ENCODE results near the gene EYS.
"Not testable (repeated sequence)": the region's sequence is repeated elsewhere in the genome, so short reads cannot be mapped to it uniquely, and the experiment has no call there.

Gene EYS

DNA sequence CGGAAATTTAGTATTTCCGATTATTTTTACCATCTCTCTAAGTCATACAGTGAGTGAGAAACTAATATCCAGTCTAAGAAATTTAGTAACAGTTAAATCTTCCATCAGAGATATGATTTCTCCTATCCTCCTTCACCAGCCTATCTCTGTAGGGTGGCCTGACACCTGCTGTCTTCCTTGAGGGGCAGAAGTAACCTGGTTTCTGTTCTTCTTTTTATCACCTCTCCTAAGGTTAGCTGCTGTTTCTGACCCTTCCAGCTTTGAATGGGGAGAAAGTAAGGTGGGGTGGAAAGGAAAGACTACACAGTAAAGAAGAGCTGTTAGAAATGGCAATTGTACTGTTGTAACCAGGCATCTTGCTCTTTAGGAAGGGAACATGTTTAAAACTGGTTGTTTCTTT is 1623.8 kb downstream of the EYS start:
- no peak for DNase-seq

DNA sequence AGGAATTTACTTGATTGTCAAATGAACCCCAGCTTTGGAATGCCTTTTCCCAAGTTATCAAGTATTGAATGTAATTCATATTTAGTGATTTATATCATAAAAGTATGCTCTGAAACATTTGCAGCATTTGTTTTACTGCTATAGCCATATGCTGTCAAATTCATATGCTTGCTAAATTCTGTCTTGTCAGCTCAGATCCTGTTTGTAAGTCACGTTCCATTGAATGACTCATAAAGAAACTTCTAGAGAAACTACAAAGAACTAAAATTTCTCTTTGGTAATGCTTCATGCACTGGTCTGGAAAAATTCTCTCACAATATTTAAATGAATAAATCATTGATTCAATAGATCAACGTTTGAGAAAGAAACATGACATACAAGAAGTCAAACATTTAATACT is 1625.6 kb downstream of the EYS start:
- DNase-seq, result no peak

DNA sequence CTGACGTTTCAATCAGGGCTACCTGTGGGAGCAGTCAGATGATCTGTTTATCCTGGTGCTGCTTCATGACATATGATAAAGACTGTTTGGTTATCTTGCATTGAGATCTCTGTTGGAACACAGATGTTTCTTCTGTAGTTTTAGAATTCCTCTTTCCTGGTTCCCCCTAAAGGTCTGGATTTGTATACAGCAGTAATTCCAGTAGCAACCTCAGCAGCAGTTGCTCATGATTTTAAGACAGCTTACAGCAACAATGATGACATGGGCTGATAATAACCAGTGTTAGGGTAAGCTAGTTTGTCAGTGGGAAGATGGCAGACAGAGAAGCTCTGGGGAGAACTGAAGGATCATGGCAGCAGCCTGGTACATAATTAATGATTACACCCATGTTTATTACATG is 1632.0 kb downstream of the EYS start:
- no peak for DNase-seq

DNA sequence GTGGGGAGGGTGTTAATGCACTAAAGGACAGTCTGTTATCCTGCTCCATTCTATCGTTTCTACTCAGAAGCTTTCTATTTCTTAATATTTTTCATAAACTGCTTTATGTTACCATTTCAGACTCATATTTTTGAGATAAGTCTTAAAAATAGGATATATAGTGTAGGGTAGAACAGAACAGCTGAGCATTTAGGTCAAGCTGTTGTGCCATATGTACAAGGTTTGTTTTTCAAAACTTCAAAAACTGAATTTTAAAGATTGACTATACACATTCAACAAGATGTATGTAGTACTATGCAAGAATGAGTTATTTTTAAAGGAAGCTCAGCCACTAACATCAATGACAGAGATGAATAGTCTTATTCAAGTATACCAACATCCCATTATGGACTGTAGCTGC is 1634.3 kb downstream of the EYS start:
- DNase-seq, result no peak

DNA sequence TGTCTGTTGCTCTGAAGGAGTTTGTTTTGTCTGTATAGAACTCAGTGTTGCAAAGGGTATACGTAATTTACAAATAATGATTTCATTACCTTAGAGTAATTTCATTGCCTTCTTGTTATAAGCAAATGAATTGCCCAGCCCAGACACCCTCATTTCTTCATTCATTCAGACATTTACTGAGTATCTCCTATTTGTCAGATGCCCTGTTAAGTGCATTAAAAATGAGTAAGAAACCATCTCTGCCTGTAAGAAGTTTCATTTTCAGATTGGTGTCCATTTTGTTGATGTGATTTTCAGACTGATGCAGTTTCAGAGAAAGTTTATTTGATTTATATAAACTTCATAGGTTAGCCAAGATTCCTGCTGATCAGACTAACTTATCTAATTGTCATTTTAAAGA is 1642.1 kb downstream of the EYS start:
- DNase-seq, result no peak

DNA sequence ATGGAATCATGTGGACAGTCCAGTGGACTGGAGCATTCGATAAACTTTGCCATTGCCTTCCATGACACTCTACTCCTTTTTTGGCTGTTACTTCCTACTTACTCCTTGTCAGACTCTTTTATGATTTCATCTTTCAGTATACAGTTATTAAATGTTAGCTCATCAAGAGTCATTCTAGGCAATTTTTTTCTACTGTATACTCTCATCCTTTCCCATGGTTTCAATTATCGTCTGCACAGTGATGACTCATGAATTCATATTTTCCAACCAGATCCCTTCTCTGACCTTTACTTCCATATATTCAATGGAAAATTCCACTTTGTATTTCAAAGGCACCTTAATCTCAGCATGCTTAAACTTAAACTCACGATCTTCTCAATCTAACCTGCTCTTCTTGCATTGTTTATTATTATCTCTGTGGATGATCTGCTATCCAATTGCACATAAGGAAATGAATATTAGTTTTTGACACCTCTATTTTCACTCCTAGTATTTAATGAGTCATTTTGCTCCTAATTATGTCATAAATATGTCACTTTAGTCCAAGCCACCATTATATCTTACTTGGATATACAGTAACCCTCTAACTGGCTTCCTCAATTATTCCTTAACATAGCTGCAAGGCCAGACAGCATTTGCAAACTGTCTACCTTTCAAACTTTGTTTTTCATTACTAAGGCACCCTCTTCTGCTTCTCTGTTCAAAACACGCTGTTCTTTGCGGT is 1643.9 kb downstream of the EYS start:
- DNase-seq, result no peak

DNA sequence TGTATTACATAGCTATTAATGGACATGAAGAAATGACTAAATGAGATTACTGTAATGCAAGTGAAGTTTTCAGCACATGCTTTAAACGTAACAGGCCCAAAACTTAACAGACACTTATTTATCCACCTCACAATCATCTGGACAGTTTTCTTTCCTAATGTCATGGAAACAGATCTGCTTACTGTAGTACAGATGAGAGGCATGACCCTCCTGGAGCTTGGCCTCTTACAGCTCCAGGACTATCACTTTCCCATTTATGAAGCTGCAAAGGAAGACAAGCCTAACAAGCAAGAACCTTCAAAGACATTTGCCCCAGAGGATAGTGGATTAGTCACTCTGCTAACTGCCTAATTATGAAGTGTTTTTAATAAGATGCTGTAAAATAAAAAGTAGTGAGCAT is 1652.2 kb downstream of the EYS start:
- DNase-seq, result no peak

DNA sequence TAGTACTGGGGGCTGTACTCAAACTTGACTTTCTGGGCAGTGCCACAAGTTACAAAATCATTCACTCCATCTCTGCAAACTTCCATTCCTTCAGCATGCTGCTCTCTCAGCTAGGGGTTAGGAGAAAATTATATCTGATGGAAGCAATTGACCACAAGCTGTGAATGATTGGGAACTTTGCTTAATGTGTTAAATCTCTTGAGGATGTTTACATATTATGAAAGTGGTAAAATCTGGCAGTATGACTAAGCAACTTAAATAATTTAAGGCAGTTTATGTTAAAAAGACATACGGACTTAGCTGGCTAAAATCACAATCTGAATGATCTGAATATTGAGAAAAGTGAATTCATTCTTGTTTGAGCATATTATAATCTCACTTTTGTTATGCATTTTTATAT is 1656.4 kb downstream of the EYS start:
- DNase-seq, result no peak

DNA sequence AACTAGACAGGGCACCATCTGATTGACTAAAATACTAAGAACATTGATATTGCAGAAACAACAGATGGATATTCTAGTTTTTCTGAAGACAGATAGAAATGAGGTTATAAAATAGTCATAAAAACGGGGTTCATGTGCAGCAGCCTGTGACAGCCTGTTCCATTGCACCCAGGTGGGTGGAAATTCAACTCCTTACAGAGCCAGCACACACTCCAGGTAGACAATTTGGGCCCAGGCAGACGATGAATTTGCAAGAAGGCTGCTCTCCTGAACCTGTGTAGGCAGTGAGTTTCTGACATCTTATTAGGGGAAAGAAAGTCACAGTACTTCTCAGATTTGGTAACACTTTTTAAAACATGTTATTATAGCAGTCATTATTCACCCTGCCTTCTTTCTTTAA is 1657.3 kb downstream of the EYS start:
- no peak for DNase-seq

DNA sequence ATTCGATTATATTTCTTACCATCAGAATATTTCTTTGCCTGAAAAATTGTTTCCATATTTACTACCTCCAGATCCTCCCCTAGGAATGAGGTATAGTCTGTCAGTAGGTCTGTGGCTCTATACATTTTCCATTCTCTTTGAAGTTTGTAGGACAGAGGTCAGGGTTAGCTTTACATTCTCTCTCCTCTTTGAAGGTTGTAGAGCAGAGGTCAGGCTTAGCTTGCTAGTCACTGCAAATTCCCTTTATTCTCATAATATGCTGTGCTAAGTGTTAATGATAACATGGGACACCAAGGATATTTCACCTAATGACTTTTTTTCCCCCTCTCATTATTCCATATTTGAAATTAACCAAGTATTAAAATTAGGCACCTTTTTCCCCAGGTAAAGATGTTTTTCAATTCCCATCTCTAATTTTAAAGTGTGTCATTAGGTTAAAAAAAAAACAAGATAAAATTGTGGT is 1660.2 kb downstream of the EYS start:
- no peak for DNase-seq

DNA sequence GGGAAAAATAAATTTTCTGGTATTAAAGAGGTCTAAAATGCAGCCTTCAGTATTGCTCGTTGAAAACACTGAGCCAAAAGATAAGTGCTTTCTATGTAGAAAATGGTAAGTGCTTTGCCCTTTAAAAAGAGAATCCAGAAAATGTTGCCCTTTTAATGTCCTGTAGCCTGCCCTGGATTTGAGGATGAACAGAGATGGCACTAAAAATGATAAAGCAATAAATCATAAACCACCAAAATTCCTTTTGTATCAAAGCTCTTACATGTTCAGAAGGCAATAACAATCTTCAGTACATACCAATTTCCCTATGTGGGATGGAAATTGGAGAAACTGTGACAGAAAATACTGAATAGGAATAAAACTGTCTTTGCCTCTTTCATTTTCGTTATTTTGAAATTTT is 1665.7 kb downstream of the EYS start:
- DNase-seq, result no peak

DNA sequence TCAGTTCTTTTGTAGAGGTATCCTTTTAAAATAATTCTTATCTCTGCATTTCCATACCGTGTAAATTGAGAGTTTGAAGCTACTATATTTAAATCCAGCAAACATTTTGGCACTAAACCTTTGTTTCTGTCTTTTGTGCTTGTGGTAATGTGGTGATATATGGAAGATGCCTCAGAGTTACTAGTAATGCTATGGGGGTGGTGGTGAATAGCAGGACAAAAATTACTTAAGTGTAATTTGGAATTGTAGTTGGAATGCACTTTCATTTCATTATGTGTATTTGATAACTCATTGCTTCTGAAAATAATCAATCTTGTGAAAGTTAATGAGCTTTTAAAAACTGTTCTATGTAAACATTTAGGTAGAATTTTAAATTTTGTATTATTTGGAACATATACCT is 1666.9 kb downstream of the EYS start:
- DNase-seq, result no peak

DNA sequence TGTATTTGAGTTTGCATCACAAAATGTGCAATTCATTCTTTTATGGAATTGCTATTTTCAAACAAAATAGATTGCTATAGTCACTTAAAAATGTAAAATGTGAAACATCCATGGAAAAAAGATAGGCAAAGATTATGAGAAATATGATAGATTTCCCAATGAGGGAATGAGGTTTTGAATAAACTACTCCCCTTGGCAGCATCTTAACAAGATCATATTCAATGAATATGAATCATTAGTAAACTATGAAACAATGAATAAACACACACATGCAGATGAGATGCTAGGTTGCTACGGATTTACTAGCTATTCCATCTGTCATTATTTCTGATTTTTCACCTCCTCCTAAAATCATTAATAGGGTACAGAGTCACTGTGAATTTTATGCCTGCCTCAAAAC is 1669.6 kb downstream of the EYS start:
- no peak for DNase-seq

DNA sequence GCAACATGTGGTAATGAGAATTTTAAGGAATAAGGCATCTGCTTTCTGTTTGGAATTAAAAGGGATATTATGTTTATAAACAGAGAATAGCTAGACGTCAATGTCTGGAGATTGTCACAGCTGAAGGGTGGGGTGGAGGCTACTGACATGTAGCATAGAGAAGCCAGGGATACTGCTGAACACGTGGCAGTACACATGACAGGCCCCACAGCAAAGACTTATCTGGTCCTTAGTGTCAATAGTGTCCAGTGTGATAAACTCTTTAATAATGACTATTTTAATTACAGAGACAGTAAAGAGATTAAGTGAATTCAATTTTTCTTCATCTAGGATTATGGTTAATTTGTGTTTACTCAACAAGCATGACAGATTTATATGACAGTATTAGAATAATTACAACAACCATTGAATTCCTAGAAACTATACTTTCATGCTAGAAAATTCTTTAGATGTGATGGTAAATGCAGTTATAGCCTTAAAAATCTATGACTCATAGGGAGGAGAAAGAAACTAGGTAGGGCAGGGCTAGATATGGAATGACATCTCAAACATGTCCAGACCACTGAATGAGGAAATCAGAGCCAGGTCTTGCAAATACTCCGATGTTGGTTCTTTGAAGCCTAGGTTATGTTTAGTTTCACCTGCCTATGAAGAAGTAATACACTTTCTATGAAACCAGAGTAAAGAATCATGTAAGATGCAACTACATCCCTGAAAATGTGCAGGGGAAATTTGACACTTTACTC is 1671.9 kb downstream of the EYS start:
- no peak for DNase-seq

DNA sequence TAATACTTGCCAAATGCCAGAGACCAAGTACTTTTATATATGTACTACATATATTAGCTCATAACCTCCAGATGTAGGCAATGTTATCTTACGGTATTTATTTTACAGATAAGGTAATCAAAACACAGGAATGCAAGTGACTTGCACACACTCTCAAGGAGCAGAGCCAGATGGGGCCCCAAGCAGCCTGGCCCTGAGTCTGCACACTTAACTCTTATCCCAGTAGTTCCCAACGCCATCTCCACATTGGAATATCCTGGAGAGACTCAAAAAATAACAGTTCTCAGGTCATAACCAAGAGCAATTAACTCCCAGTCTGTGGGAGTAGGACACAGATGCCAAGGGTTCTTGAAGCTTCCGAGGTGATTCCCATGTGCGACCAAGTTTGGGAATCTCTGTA is 1672.7 kb downstream of the EYS start:
- DNase-seq, result no peak

DNA sequence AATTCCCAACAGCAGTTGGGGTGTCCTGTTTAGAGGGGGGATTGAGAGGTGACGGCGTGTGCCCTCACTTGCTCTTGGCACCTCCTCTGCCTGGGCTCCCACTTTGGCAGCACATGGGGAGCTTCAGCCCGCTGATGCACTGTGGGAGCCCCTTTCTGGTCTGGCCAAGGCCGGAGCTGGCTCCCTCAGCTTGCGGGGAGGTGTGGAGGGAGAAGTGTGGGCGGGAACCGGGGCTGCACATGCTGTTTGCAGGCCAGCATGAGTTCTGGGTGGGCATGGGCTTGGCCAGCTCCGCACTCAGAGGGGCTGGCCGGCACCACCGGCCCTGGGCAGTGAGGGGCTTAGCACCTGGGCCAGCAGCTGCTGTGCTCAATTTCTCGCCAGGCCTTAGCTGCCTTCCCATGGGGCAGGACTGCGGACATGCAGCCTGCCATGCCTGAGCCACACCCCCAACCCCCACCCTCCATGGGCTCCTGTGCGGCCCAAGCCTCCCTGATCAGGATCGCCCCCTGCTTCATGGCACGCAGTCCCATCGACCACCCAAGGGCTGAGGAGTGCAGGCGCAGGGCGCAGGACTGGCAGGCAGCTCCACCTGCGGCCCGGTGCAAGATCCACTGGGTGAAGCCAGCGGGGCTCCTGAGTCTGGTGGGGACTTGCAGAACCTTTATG is 1675.9 kb downstream of the EYS start:
- DNase-seq, result not testable (repeated sequence)

DNA sequence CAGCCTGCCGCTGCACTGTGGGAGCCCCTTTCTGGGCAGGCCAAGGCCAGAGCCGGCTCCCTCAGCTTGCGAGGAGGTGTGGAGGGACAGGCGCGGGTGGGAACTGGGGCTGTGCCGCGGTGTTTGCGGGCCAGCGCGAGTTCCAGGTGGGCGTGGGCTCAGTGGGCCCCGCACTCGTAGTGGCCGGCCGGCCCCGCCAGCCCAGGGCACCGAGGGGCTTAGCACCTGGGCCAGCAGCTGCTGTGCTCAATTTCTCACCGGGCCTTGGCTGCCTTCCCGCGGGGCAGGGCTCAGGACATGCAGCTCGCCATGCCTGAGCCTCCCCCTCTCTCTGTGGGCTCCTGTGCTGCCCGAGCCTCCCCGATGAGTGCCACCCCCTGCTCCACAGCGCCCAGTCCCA is 1683.3 kb downstream of the EYS start:
- no peak for DNase-seq

DNA sequence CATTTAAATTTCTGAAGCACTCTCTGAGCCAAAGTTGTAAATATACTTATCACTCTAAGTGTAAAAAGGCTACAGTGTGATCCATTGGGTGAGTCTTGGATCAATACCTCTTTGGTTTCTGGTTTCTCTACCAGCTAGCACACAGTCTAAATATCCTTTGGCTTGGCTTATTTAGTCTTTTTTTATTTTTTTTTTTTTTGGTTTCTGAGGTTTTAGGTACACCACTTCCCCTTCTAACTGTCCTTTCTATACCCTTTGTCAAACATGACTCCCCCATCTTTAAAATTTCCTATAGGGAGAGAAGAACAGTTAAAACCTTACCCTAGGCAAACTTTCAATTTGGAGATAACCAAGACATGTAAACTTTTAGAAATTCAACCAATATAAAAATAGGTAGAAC is 1692.4 kb downstream of the EYS start:
- no peak for DNase-seq

DNA sequence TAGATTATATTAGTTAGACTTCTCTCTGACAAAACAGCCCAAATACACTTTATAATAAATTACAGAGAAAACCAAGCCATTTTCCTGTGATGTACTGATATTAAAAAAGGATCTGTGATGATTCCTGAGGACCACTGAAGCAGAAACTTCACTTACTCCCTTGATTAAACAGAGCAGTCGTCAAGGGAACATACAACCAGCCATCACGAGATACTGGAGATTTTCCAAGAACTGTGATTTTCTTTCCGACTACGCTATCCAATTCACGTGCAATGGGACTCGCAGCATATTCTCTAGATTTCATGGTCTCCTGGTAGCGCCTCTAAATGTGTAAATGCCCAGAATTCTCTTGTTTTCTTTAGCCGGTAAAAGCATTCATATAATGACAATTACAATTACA is 1694.0 kb downstream of the EYS start:
- DNase-seq, result no peak

DNA sequence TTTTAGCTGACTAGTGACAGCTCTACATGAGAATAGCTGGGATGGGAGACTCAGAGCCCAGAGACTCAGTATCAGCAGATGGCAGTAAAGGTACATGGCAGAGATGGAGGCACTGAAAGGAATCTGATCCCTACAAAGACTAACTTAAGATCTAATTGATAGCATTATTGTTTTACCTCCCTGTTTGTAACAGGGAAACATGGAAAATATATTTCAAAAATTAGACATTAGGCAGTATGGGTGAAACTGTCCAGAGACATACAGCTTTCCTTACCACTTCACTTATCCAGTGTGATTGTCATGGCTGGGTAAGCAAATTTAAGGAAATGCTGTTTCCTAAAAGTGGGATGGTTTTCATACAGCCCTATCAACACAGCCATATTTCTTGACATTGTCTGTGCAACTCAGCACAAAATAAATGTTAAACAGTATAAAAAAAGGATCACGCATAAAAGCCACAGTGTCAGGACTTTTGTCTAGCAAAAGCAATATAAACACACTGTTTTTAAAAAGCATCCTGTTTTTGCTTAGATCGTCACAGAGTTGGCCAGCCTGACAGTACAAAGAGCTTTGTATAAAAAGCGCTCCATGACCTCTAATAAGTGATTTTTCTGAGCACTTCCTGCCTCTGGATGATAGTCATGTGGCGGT is 1694.5 kb downstream of the EYS start:
- DNase-seq, result no peak

DNA sequence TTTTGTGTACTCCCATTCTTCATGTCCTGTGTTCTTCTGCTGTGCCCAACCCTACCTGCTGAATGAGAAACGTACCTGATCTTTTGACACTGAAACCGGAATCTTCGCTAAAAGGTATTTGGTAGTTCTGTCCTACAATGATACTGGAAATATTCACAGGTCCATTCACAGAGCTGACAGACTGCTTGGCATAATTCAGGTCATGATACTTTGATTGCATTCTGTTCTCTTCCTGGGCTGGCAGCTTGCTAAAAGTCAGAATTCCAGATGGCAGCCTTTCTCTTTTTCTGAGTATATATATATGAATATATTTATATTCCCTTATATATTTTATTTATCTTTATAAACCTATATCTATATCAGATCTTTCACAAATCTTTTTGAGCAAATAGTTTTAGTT is 1696.4 kb downstream of the EYS start:
- DNase-seq, result no peak

DNA sequence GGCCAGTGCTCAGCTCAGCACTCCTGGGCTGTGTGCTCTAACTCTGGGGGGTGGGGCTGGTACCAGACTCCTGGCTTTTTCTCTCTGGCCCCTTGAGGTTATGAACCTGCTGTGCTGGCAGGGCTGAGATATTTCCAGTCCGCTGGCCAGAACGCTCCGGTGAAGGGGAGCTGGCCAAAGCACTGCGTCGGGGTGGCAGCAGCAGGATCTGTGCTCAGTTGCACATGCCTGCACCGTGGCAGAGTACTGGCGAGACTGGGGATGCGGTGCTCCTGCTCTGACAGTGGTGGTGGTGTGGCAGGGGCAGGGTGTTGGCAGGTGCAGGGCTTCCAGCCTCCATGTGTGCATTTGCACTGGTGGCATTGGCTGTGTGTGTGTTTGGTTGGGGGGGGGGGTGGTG is 1697.0 kb downstream of the EYS start:
- DNase-seq, result no peak

DNA sequence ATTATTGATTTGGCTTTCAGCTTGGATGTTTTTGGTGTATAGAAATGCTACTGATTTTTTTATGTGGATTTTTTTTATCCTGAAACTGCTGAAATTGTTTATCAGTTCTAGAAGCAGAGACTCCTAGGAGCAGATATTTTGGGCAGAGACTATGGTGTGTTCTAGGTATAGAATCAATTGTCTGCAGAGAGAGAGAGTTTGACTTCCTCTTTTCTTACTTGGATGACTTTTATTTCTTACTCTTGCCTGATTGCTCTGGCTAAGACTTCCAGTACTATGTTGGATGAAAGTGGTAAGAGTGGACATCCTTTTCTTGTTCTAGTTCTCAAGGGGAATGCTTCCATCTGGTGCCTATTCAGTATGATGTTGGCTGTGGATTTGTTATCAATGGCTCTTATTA is 1700.8 kb downstream of the EYS start:
- no peak for DNase-seq
